Measurements from ENCODE around the gene IDE. TPM values are rescaled to one million over a fixed set of nuclear protein-coding genes. Genes with fewer than 3 reads are reported as not detected.
A peak's percentile ranks its signal among the peaks of the same experiment; 100 is the strongest.

Gene IDE
- total and polyA plus RNA-seq, 2 donors (not counting 1 experiment from before 2014, with no cell fraction given) = 7.7 to 40.9 TPM

DNA sequence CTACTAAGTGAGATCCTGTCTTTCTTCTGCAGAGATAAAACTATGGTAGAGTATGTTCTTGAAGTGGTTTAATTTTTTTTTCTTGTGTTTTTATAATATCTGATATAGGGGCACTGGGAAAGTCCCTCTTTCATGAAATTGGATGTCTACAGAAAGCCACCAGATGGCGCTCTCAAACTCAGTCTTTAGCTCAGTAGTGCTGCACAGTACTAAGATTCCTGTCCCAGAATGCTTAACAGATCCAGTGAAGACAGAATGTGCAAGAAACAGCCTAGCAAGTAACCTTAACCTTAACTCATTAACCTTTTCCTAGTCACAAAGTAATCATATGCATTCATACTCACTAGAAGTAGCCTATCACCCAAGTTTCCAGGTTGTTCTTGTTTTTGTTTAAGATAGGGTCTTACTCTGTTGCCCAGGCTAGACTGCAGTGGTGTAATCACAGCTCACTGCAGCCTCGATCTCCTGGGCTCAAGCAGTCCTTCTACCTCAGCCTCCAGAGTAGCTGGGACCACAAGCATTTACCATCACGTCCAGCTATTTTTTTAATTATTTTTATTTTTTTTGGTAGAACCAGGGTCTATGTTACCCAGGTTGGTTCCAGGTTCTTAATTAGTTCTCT lies 56.7 kb downstream of the IDE start:
- ChIA-PET CTCF (interaction anchor here (0.6 to 5.1 kb wide), 33 partner anchors 8 to 429 kb away, joined by 3 to 154 read pairs (median 4); partner anchors contain the start of genes HHEX and IDE), POLR2A (interaction anchor here (1.4 kb wide), 1 partner anchor 57 kb away, joined by 7 read pairs; the partner anchor contains the start of gene IDE)
- Histone ChIP-seq H3K27me3 (replicated peaks in 1 of 4; ENCODE audit: control extremely low read depth in 1 of 4, control insufficient read depth in 3 of 4, insufficient read depth in 4 of 4, low read length in 3 of 4) (no peaks in the 10 kb centered on the region), H4K20me1 (ENCODE audit: control insufficient read depth, insufficient read depth, low read length, poor library complexity, severe bottlenecking) (no peaks in the 10 kb centered on the region), H3K36me3 (replicated peaks in 1 of 2; ENCODE audit: control extremely low read depth in 1 of 2, control insufficient read depth in 1 of 2, extremely low read depth in 1 of 2, insufficient read depth in 2 of 2, low read length in 1 of 2) (peaks cover under 1 to 2% of the 10 kb centered on the region in 2 experiments), H3K4me2 (replicated peaks; ENCODE audit: low read depth, low read length, poor library complexity, severe bottlenecking) (no peak overlapping the region), H3K4me1 (ENCODE audit: control insufficient read depth in 2 of 2, insufficient read depth in 2 of 2, low read length in 2 of 2) (no peaks in the 10 kb centered on the region), H3K9ac (ENCODE audit: low read length) (no peak overlapping the region), H2AFZ (ENCODE audit: insufficient read depth, low read depth, low read length, poor library complexity, severe bottlenecking) (no peak overlapping the region), H3K27ac (ENCODE audit: low read length in 2 of 2) (no peak overlapping the region), H3K4me3 (ENCODE audit: control extremely low read depth in 1 of 5, extremely low read depth in 1 of 5, insufficient read depth in 1 of 5, low read depth in 2 of 5, low read length in 4 of 5) (no peak overlapping the region), H3K79me2 (ENCODE audit: control insufficient read depth, insufficient read depth, low read length) (no peaks in the 10 kb centered on the region), H3K9me3 (ENCODE audit: control extremely low read depth in 1 of 3, control insufficient read depth in 2 of 3, insufficient read depth in 1 of 3, low read length in 2 of 3) (no peaks in the 10 kb centered on the region)
- H3K4me3 Mint-ChIP-seq = no peak overlapping the region
- WGBS (ENCODE audit: insufficient coverage) = 0% methylated on average over 1 of the region's 3 CpGs
- H3K27me3 Mint-ChIP-seq = no peaks in the 10 kb centered on the region
- ATAC-seq (ENCODE audit: low read depth) (peak; percentile 88), DNase-seq (peak; percentile 84)
- peak; percentile 82 for TF ChIP-seq CTCF (IDR thresholded peaks at IDR 0.05)
- TF ChIP-seq EZH2 (IDR thresholded peaks at IDR 0.05; ENCODE audit: borderline replicate concordance, insufficient read depth, low read depth, low read length, poor library complexity, severe bottlenecking) = no peak
- H3K4me1 Mint-ChIP-seq = no peaks in the 10 kb centered on the region
- H3K9me3 Mint-ChIP-seq (ENCODE audit: insufficient read depth) = no peaks in the 10 kb centered on the region
- intact Hi-C loops (cut with micrococcal nuclease) = loop anchor here (1.0 to 5.0 kb wide), 3 partner anchors 57 to 363 kb away; partner anchors contain the start of gene IDE
- no peak overlapping the region for H3K27ac Mint-ChIP-seq

DNA sequence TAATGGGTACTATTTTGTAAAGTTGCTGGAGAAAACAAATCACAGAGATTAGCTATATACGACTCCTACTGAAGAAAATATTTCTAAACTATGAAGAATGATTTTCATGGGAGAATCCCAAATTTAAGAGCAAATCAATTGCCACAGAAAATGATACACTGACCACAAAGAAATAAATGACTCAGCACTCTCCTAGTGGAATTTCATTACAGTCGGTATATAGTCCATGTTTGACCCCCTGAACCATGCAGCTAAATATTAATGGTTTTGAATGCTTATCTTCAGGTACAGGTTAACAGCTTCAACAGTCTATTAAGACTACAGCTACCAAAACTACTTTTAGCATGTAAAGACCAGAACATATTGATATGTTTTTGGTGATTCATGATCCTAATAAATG lies 65.0 kb downstream of the IDE start:
- no peaks in the 10 kb centered on the region for H3K9me3 Mint-ChIP-seq (ENCODE audit: insufficient read depth)
- Histone ChIP-seq H3K9me3 (ENCODE audit: control extremely low read depth in 1 of 3, control insufficient read depth in 2 of 3, insufficient read depth in 1 of 3, low read length in 2 of 3) (no peaks in the 10 kb centered on the region), H3K4me1 (ENCODE audit: control insufficient read depth in 2 of 2, insufficient read depth in 2 of 2, low read length in 2 of 2) (no peaks in the 10 kb centered on the region), H3K79me2 (ENCODE audit: control insufficient read depth, insufficient read depth, low read length) (no peaks in the 10 kb centered on the region), H4K20me1 (ENCODE audit: control insufficient read depth, insufficient read depth, low read length, poor library complexity, severe bottlenecking) (no peaks in the 10 kb centered on the region), H3K4me2 (replicated peaks; ENCODE audit: low read depth, low read length, poor library complexity, severe bottlenecking) (no peak overlapping the region), H2AFZ (ENCODE audit: insufficient read depth, low read depth, low read length, poor library complexity, severe bottlenecking) (no peak overlapping the region), H3K27ac (ENCODE audit: low read length in 2 of 2) (no peak overlapping the region), H3K9ac (ENCODE audit: low read length) (no peak overlapping the region), H3K27me3 (replicated peaks in 1 of 4; ENCODE audit: control extremely low read depth in 1 of 4, control insufficient read depth in 3 of 4, insufficient read depth in 4 of 4, low read length in 3 of 4) (no peaks in the 10 kb centered on the region), H3K4me3 (ENCODE audit: control extremely low read depth in 1 of 5, extremely low read depth in 1 of 5, insufficient read depth in 1 of 5, low read depth in 2 of 5, low read length in 4 of 5) (no peak overlapping the region), H3K36me3 (replicated peaks in 1 of 2; ENCODE audit: control extremely low read depth in 1 of 2, control insufficient read depth in 1 of 2, extremely low read depth in 1 of 2, insufficient read depth in 2 of 2, low read length in 1 of 2) (peaks cover 6 to 21% of the 10 kb centered on the region in 2 experiments)
- intact Hi-C loops (cut with micrococcal nuclease) = no loop called here
- WGBS (ENCODE audit: insufficient coverage) = no CpG with 5 or more reads among the region's 2 CpGs
- POLR2A ChIA-PET = no interaction called here
- no peak for DNase-seq
- H3K4me3 Mint-ChIP-seq = no peak overlapping the region
- no peaks in the 10 kb centered on the region for H3K27me3 Mint-ChIP-seq
- no peak for TF ChIP-seq CTCF (IDR thresholded peaks at IDR 0.05)
- TF ChIP-seq EZH2 (IDR thresholded peaks at IDR 0.05; ENCODE audit: borderline replicate concordance, insufficient read depth, low read depth, low read length, poor library complexity, severe bottlenecking) = no peak
- no peak overlapping the region for H3K27ac Mint-ChIP-seq
- CTCF ChIA-PET = interaction anchor here (1.3 kb wide), 1 partner anchor 9 kb away, joined by 3 read pairs; no protein-coding TSS in a partner anchor
- H3K4me1 Mint-ChIP-seq = no peaks in the 10 kb centered on the region
- no peak for ATAC-seq (ENCODE audit: low read depth)
